ENCODE data around the gene KCNJ12. TPM values are rescaled to one million over a fixed set of nuclear protein-coding genes. Genes with fewer than 3 reads are reported as not detected.

The KCNJ12 gene
- total RNA-seq, 1 experiment from 2014 or later, result 1.2 TPM

GRCh38 chr17:21395764-21396163 lies 19.6 kb downstream of the KCNJ12 start:
- TF ChIP-seq EZH2 (IDR thresholded peaks at IDR 0.05; ENCODE audit: borderline replicate concordance, low read depth, low read length, poor library complexity, severe bottlenecking), result no peak
- TF ChIP-seq, protein P1, sequence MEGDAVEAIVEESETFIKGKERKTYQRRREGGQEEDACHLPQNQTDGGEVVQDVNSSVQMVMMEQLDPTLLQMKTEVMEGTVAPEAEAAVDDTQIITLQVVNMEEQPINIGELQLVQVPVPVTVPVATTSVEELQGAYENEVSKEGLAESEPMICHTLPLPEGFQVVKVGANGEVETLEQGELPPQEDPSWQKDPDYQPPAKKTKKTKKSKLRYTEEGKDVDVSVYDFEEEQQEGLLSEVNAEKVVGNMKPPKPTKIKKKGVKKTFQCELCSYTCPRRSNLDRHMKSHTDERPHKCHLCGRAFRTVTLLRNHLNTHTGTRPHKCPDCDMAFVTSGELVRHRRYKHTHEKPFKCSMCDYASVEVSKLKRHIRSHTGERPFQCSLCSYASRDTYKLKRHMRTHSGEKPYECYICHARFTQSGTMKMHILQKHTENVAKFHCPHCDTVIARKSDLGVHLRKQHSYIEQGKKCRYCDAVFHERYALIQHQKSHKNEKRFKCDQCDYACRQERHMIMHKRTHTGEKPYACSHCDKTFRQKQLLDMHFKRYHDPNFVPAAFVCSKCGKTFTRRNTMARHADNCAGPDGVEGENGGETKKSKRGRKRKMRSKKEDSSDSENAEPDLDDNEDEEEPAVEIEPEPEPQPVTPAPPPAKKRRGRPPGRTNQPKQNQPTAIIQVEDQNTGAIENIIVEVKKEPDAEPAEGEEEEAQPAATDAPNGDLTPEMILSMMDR (conservative IDR thresholded peaks at IDR 0.05; ENCODE audit: low read depth, low read length), result no peak
- Histone ChIP-seq H3K4me3 (ENCODE audit: low read depth, low read length, poor library complexity, severe bottlenecking) (no peak overlapping the region), H3K27ac (ENCODE audit: low read depth, low read length, poor library complexity, severe bottlenecking) (no peak overlapping the region), H3K4me1 (ENCODE audit: insufficient read depth, low read length, poor library complexity, severe bottlenecking) (no peaks in the 10 kb centered on the region), H3K36me3 (ENCODE audit: insufficient read depth, low read length, poor library complexity, severe bottlenecking) (no peaks in the 10 kb centered on the region), H3K9me3 (ENCODE audit: low read depth, low read length, poor library complexity, severe bottlenecking) (no peaks in the 10 kb centered on the region), H3K27me3 (replicated peaks; ENCODE audit: insufficient read depth, low read depth, low read length, poor library complexity) (no peaks in the 10 kb centered on the region)
- ChIA-PET POLR2A (ENCODE audit: low non-redundant PET) (no interaction called here), CTCF (no interaction called here)
- DNase-seq (ENCODE audit: low spot score), result no peak
- intact Hi-C loops (cut with micrococcal nuclease; ENCODE audit: unreplicated experiment), result no loop called here
- BruUV-seq (replicated peaks), result no TSS peak

- no peak overlapping the region for H3K27ac ChIP-seq (ENCODE audit: low read depth, low read length, poor library complexity, severe bottlenecking)
- no peak for DNase-seq (ENCODE audit: low spot score)
- H3K4me3 ChIP-seq (ENCODE audit: low read depth, low read length, poor library complexity, severe bottlenecking), result no peak overlapping the region
- no peaks in the 10 kb centered on the region for H3K27me3 ChIP-seq (replicated peaks; ENCODE audit: insufficient read depth, low read depth, low read length, poor library complexity)
- intact Hi-C loops (cut with micrococcal nuclease; ENCODE audit: unreplicated experiment), result no loop called here
- H3K36me3 ChIP-seq (ENCODE audit: insufficient read depth, low read length, poor library complexity, severe bottlenecking), result no peaks in the 10 kb centered on the region
- POLR2A ChIA-PET (ENCODE audit: low non-redundant PET), result no interaction called here
- CTCF ChIA-PET, result no interaction called here
- BruUV-seq (replicated peaks), result no TSS peak
- no peaks in the 10 kb centered on the region for H3K4me1 ChIP-seq (ENCODE audit: insufficient read depth, low read length, poor library complexity, severe bottlenecking)
- no peak for TF ChIP-seq EZH2 (IDR thresholded peaks at IDR 0.05; ENCODE audit: borderline replicate concordance, low read depth, low read length, poor library complexity, severe bottlenecking)
- TF ChIP-seq, protein P1 (conservative IDR thresholded peaks at IDR 0.05; ENCODE audit: low read depth, low read length), result no peak
- H3K9me3 ChIP-seq (ENCODE audit: low read depth, low read length, poor library complexity, severe bottlenecking), result no peaks in the 10 kb centered on the region
Observed at GRCh38 chr17:21396237-21396636, 20.1 kb downstream of the KCNJ12 start.

DNA sequence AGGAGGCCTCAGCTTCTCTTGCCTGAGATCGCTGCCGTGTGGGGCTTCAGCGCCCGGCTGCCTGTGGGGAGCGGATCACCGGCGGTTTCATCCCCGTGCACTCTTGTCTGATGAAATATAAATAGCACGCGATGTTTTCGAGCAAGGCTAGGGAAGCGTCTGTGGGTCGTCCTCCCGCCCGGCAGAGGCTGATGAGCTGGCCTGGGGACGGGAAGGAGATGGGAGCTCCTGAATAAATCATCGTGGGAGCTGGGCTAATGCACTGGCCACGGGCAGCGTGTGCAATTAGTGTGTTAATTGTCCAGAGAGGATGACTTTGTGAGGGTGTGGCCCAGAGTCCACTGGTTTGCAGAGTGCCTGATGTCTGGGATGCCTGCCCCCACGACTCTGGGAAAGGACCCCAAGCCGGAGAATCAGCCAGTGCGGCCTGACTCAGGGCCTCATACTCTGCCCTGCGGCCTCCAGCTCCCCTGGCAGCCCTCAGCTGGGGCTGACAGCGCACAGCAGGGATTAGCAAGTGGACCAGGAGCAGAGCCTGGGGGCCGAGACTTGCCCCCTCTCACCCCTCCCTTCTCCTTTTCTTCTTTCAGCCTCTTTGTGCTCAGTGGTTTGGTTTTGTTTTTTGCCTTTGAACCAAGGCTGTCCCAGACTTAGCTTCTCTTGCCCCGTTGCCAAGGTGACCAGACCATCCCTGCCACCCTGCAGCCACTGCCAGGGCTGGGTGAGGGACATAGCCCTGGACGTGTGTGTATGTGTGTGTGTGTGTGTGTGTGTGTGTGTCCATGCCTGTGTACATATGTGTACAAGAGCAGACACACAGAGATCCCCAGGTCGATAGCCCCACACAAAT lies 21.4 kb downstream of the KCNJ12 start:
- Histone ChIP-seq H3K27me3 (replicated peaks; ENCODE audit: insufficient read depth, low read depth, low read length, poor library complexity) (no peaks in the 10 kb centered on the region), H3K36me3 (ENCODE audit: insufficient read depth, low read length, poor library complexity, severe bottlenecking) (no peaks in the 10 kb centered on the region), H3K4me3 (ENCODE audit: low read depth, low read length, poor library complexity, severe bottlenecking) (no peak overlapping the region), H3K4me1 (ENCODE audit: insufficient read depth, low read length, poor library complexity, severe bottlenecking) (no peaks in the 10 kb centered on the region), H3K9me3 (ENCODE audit: low read depth, low read length, poor library complexity, severe bottlenecking) (no peaks in the 10 kb centered on the region), H3K27ac (ENCODE audit: low read depth, low read length, poor library complexity, severe bottlenecking) (no peak overlapping the region)
- no TSS peak for BruUV-seq (replicated peaks)
- ChIA-PET CTCF (no interaction called here), POLR2A (ENCODE audit: low non-redundant PET) (no interaction called here)
- no peak for DNase-seq (ENCODE audit: low spot score)
- intact Hi-C loops (cut with micrococcal nuclease; ENCODE audit: unreplicated experiment), result no loop called here
- TF ChIP-seq EZH2 (IDR thresholded peaks at IDR 0.05; ENCODE audit: borderline replicate concordance, low read depth, low read length, poor library complexity, severe bottlenecking), result no peak
- TF ChIP-seq, protein P1 (conservative IDR thresholded peaks at IDR 0.05; ENCODE audit: low read depth, low read length), result no peak
